Measurements from ENCODE around the gene HNRNPU.
"Not testable (repeated sequence)": the region's sequence is repeated elsewhere in the genome, so short reads cannot be mapped to it uniquely, and the experiment has no call there.

HNRNPU gene

GRCh38 chr1:244836584-244836983, 27.8 kb downstream of the HNRNPU start:
- Histone ChIP-seq H3K36me3 (peaks cover 0 to 8% (median 6%) of the 10 kb centered on the region in 3 donors), H3K27ac (peak overlapping the region; percentile 97 to 98), H3K4me3 (peak overlapping the region; percentile 65 to 72), H3K27me3 (no peaks in the 10 kb centered on the region), H3K9me3 (no peaks in the 10 kb centered on the region), H3K4me1 (peaks cover 0 to 57% (median 31%) of the 10 kb centered on the region in 4 donors)
- no peak for DNase-seq
- TF ChIP-seq CTCF (IDR thresholded peaks at IDR 0.05): no peak
- intact Hi-C loops (cut with DNase I; ENCODE audit: low total_unique reads): no loop called here

DNA sequence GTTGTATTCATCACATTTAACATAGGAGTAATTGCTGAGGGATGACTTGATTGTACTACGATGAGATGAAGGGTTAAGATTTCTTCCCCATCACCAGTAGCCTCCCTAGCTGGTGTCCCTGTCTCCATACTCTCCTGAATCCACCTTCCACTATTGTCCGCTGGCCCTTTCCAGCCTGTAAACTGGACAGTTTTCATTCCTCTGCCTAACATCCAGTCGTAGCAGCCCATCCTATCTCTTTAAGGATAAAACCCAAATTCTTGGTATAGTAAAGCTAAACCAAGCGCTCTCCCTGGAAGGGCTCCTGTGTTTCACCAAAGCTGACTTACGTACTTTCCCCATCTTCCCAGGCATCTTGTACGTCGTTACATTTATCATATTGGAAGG, 28.2 kb downstream of the HNRNPU start:
- Histone ChIP-seq H3K9me3 (no peaks in the 10 kb centered on the region), H3K27ac (peak overlapping the region; percentile 97 to 98), H3K4me3 (peak overlapping the region; percentile 65 to 72), H3K36me3 (peaks cover 0 to 6% (median 4%) of the 10 kb centered on the region in 3 donors), H3K27me3 (no peaks in the 10 kb centered on the region), H3K4me1 (peaks cover 0 to 52% (median 29%) of the 10 kb centered on the region in 4 donors)
- intact Hi-C loops (cut with DNase I; ENCODE audit: low total_unique reads): no loop called here
- DNase-seq: no peak
- TF ChIP-seq CTCF (IDR thresholded peaks at IDR 0.05): no peak

DNA sequence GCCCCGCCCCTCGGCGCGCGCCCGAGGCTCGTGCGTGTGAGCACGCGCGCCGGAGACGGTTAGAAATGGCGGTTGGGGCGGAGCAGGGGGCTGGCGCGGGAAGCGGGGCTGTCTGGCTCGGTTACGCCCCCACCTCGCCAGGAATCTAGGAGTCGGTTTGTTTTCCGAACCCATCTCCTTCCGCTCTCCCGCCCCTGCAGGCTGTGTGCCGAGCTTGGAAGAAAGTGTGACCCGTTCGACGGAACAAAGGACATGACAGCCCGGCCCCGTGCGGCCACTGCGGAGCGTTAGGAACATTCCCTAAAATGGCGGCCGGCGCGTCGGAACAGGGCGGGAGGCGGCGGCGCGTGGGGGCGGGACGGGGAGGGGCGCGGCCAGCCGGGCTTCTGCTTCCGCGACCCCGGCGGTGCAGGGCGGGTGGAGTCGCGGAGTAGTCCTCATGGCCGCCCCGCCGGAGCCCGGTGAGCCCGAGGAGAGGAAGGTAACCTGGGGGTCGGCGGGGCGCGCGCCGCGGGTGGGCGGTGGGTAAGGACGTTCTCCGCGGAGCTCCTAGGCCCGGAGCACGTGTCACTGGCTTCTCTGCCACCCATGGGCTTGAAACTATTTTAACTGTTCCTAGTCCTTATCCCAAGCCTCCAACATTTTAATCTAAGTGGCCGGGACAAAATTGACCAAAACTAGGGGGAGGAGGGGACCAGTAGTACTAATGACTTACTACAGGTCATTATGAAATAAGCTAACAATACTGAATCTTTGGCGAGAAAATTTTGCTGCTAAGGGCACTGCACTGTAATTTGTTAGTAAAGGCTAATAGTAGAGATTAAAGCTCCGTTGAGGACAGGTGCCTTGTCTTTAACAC, 28.8 kb downstream of the HNRNPU start, which contains the start of gene COX20:
TSS of gene COX20 (plus strand) at position 383 of the 859 bp plus-strand sequence. CDS start at position 440, 57 bp downstream.
- intact Hi-C loops (cut with DNase I; ENCODE audit: low total_unique reads): loop anchor here (2.0 kb wide), 2 partner anchors 27 to 135 kb away; no protein-coding TSS in a partner anchor
- peaks cover 0 to 46% (median 28%) of the 10 kb centered on the region in 4 donors for H3K4me1 ChIP-seq
- peak; percentile 86 to 95 for DNase-seq

DNA sequence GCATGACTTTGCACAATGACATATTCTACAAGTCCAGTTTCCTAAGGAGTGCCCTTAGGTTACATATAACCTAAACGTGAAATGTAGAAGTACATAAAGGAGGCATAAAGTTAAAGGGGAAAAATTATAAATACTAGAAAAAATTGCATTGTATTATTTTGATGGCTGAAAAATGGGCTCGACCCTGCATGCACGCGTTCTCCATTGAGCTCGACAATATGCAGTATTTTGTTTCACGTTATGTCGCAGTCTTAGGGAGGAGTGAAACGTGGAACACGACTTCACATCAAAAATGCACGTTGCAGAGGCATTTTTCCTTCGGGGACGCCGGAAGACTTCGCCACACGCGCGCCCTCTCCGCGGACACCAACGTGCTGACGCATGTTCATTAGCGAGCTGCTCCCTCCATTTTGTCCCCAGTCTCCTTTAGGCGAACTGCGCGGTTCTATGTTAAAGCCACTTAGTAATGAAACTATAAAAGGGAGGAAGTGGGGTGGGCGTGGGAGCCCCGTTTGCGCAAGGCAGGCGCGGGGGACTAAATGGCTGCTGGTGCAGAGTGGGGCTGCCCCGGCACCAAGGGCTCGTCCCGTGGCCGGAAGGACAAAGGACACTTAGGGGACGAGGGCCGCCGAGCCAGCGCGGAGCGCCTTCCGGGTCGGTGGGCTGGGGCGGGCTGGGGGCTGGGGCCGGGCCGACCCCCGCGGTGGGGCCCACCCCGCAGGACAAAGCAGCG, 29.6 kb downstream of the HNRNPU start:
- Histone ChIP-seq H3K27me3 (no peaks in the 10 kb centered on the region), H3K27ac (peak overlapping the region; percentile 97 to 98), H3K4me1 (peaks cover 0 to 38% (median 25%) of the 10 kb centered on the region in 4 donors), H3K4me3 (peak overlapping the region; percentile 65 to 72), H3K36me3 (peaks cover 0 to 6% (median 0%) of the 10 kb centered on the region in 3 donors), H3K9me3 (no peaks in the 10 kb centered on the region)
- peak; percentile 90 to 93 for DNase-seq
- intact Hi-C loops (cut with DNase I; ENCODE audit: low total_unique reads): loop anchor here (2.0 kb wide), 2 partner anchors 28 to 136 kb away; no protein-coding TSS in a partner anchor
- TF ChIP-seq CTCF (IDR thresholded peaks at IDR 0.05): no peak

More for the DNA sequence above, 28.8 kb downstream of the HNRNPU start, which contains the start of gene COX20:
- Histone ChIP-seq H3K27ac (peak within 1 kb of the TSS; percentile 97 to 98), H3K9me3 (no peaks in the 10 kb centered on the region), H3K27me3 (no peaks in the 10 kb centered on the region), H3K4me3 (peak within 1 kb of the TSS; percentile 65 to 72), H3K36me3 (peaks cover 0 to 6% (median 3%) of the 10 kb centered on the region in 3 donors)
- TF ChIP-seq CTCF (IDR thresholded peaks at IDR 0.05): peak; percentile 4 to 6

- no peaks in the 10 kb centered on the region for H3K9me3 ChIP-seq
- peaks cover 0 to 3% (median 0%) of the 10 kb centered on the region in 3 donors for H3K36me3 ChIP-seq
- TF ChIP-seq CTCF (IDR thresholded peaks at IDR 0.05): peak; percentile 9 to 42
- intact Hi-C loops (cut with DNase I; ENCODE audit: low total_unique reads): loop anchor here (2.0 kb wide), 2 partner anchors 29 to 137 kb away; no protein-coding TSS in a partner anchor
- peaks cover 0 to 32% (median 23%) of the 10 kb centered on the region in 4 donors for H3K4me1 ChIP-seq
- peak overlapping the region; percentile 97 to 98 for H3K27ac ChIP-seq
- H3K27me3 ChIP-seq: no peaks in the 10 kb centered on the region
- peak; percentile 52 to 74 for DNase-seq
- peak overlapping the region; percentile 65 to 72 for H3K4me3 ChIP-seq
Measured at GRCh38 chr1:244833734-244834542, 30.4 kb downstream of the HNRNPU start.

- intact Hi-C loops (cut with DNase I; ENCODE audit: low total_unique reads); H3K36me3 ChIP-seq: not testable (repeated sequence)
- peak overlapping the region; percentile 97 to 98 for H3K27ac ChIP-seq
Measured at GRCh38 chr1:244833260-244833659, 31.1 kb downstream of the HNRNPU start.

More at GRCh38 chr1:244833260-244833659, 31.1 kb downstream of the HNRNPU start:
- not testable (repeated sequence) for H3K9me3 ChIP-seq, DNase-seq, H3K27me3 ChIP-seq
- Histone ChIP-seq H3K4me3 (peak overlapping the region; percentile 65 to 72), H3K4me1 (peaks cover 0 to 25% (median 18%) of the 10 kb centered on the region in 4 donors)
